Breast epithelium (tissue), 4 donors: ENCODE measurements around the gene OLFML2A. TPM values are rescaled to one million over a fixed set of nuclear protein-coding genes. Genes with fewer than 3 reads are reported as not detected.
"Not testable (repeated sequence)": the region's sequence is repeated elsewhere in the genome, so short reads cannot be mapped to it uniquely, and the experiment has no call there.

Source experiments
- DNase-seq, 2 donors: peaks; one replicate each; pipeline ENCODE4 v3.0.0-alpha.2; 2019; ENCODE audit warnings: low spot score in 2 of 2
- H3K27ac ChIP-seq, 2 donors: fragments of 200-600 bp; sonication (generic) in 1 of 2; one replicate each; pipeline ENCODE4 v1.5.1; 2016 to 2019; ENCODE audit warnings: mild to moderate bottlenecking in 1 of 2
- H3K27me3 ChIP-seq, 2 donors: fragments of 200-600 bp; sonication (generic) in 1 of 2; one replicate each; pipeline versions ENCODE4 v1.5.1 to v1.6.0; 2017 to 2019; ENCODE audit warnings: control low read depth in 1 of 2, mild to moderate bottlenecking in 1 of 2
- H3K36me3 ChIP-seq: fragments of 200-600 bp; one replicate; pipeline ENCODE4 v1.5.1; 2019
- H3K4me1 ChIP-seq, 2 donors: fragments of 200-600 bp; sonication (generic); one replicate each; pipeline ENCODE4 v1.5.1; 2016 to 2019; ENCODE audit warnings: control low read depth in 1 of 2
- H3K4me3 ChIP-seq, 3 donors: fragments of 200-600 bp; sonication (generic); 1 replicate in 2 of 3; 2 replicates in 1 of 3; pipeline ENCODE4 v1.5.1; 2016 to 2019; ENCODE audit warnings: mild to moderate bottlenecking in 3 of 3, moderate library complexity in 2 of 3
- H3K9me3 ChIP-seq, 2 donors: fragments of 200-600 bp; sonication (generic) in 1 of 2; one replicate each; pipeline ENCODE4 v1.5.1; 2016 to 2019; ENCODE audit warnings: control low read depth in 1 of 2
- POLR2A ChIP-seq: fragments of 450-650 bp; IDR thresholded peaks from one replicate; pipeline ENCODE4 v1.6.1; 2016; ENCODE audit warnings: antibody characterized with exemption, mild to moderate bottlenecking, moderate library complexity
- POLR2AphosphoS5 ChIP-seq, 3 donors: sonication (generic); formaldehyde crosslinking; IDR thresholded peaks; one replicate each; pipeline ENCODE4 v1.6.1; 2017; ENCODE audit warnings: antibody characterized with exemption in 3 of 3
- intact Hi-C: fragments of 100-400 bp; cut with DNase I; formaldehyde crosslinking; loops from one replicate; pipeline ENCODE4 v1.15.1; 2023; ENCODE audit warnings: low total_unique reads
- total RNA-seq, 3 donors: library from RNA; depleted of rRNA; stranded (reverse); fragments of >200 nt; gene quantifications; one replicate each; pipeline ENCODE4 v1.1.0, GENCODE V29; 2016
- TF ChIP-seq, protein P1 (sequence below), 3 donors: fragments of 450-650 bp; IDR thresholded peaks; one replicate each; pipeline ENCODE4 v1.5.1; 2016 to 2017; ENCODE audit warnings: antibody characterized with exemption in 3 of 3, mild to moderate bottlenecking in 3 of 3, moderate library complexity in 3 of 3

Gene OLFML2A
- total RNA-seq, 3 donors from 2014 or later, result 11.4 to 25.2 (median 11.4) TPM

GRCh38 chr9:124841075-124841821, 64.3 kb downstream of the OLFML2A start:
- Histone ChIP-seq H3K9me3 (no peaks in the 10 kb centered on the region), H3K27me3 (no peaks in the 10 kb centered on the region), H3K4me1 (no peaks in the 10 kb centered on the region), H3K4me3 (no peak overlapping the region), H3K36me3 (no peaks in the 10 kb centered on the region), H3K27ac (no peak overlapping the region)
- TF ChIP-seq POLR2A (no peak), POLR2AphosphoS5 (IDR thresholded peaks at IDR 0.05) (no peak)
- TF ChIP-seq, protein P1, sequence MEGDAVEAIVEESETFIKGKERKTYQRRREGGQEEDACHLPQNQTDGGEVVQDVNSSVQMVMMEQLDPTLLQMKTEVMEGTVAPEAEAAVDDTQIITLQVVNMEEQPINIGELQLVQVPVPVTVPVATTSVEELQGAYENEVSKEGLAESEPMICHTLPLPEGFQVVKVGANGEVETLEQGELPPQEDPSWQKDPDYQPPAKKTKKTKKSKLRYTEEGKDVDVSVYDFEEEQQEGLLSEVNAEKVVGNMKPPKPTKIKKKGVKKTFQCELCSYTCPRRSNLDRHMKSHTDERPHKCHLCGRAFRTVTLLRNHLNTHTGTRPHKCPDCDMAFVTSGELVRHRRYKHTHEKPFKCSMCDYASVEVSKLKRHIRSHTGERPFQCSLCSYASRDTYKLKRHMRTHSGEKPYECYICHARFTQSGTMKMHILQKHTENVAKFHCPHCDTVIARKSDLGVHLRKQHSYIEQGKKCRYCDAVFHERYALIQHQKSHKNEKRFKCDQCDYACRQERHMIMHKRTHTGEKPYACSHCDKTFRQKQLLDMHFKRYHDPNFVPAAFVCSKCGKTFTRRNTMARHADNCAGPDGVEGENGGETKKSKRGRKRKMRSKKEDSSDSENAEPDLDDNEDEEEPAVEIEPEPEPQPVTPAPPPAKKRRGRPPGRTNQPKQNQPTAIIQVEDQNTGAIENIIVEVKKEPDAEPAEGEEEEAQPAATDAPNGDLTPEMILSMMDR (IDR thresholded peaks at IDR 0.05), result no peak
- DNase-seq, result no peak
- intact Hi-C loops, result no loop called here

DNA sequence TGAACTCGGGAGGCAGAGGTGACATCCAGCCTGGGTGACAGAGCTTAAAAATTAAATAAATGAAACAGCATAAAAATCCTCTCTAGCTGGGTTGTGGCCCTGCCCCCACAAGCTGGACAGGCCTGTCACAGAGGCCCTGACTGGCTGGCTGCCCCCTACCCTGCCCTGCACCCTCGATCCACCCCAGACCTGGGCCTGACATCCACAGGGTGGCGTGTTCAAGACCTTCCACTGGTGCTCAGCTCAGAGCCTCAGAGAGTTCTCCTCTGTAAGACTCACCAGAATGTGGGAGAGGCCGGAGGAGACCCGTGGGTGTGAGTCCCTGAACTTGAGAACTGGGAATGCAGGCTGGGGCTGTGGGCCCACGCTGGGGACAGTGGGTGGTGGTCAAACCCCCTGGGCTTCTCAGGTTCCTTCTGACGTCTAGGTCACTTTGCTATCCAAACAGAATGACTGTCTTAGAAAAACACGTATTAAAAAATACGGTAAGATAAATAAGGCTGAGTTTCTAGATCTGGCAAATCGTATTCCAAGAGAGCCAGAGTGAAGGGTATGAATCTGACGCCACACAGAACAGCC, 66.6 kb downstream of the OLFML2A start:
- no peaks in the 10 kb centered on the region for H3K36me3 ChIP-seq
- TF ChIP-seq, protein P1 (IDR thresholded peaks at IDR 0.05), result no peak
- TF ChIP-seq POLR2AphosphoS5 (IDR thresholded peaks at IDR 0.05), result no peak
- TF ChIP-seq POLR2A, result no peak
- intact Hi-C loops, result no loop called here
- no peaks in the 10 kb centered on the region for H3K4me1 ChIP-seq
- no peaks in the 10 kb centered on the region for H3K9me3 ChIP-seq
- no peak for DNase-seq
- no peak overlapping the region for H3K27ac ChIP-seq
- no peaks in the 10 kb centered on the region for H3K27me3 ChIP-seq
- H3K4me3 ChIP-seq, result no peak overlapping the region

DNA sequence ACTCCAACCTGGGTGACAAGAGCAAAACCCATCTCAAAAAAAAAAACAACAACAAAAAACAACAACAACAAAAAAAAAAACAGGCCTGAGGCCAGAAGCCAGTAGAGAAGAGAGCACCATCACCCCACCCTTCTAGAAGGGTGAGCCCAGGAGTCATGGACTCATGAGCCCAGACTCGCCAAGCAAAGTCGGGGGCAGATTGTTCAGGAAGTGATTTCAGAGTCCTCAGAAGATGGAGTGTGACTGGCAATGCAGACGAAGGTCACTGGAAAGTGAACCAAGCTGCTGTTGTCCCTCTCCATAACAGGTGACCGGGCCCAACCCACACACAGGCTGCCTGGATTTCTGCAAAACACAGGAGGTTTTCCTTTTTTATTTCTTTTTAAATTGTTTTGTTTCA, 67.4 kb downstream of the OLFML2A start:
- TF ChIP-seq, protein P1 (IDR thresholded peaks at IDR 0.05), result no peak
- TF ChIP-seq POLR2A (no peak), POLR2AphosphoS5 (IDR thresholded peaks at IDR 0.05) (no peak)
- intact Hi-C loops, result no loop called here
- Histone ChIP-seq H3K27me3 (no peaks in the 10 kb centered on the region), H3K36me3 (no peaks in the 10 kb centered on the region), H3K4me3 (no peak overlapping the region), H3K4me1 (no peaks in the 10 kb centered on the region), H3K27ac (no peak overlapping the region), H3K9me3 (no peaks in the 10 kb centered on the region)
- no peak for DNase-seq

DNA sequence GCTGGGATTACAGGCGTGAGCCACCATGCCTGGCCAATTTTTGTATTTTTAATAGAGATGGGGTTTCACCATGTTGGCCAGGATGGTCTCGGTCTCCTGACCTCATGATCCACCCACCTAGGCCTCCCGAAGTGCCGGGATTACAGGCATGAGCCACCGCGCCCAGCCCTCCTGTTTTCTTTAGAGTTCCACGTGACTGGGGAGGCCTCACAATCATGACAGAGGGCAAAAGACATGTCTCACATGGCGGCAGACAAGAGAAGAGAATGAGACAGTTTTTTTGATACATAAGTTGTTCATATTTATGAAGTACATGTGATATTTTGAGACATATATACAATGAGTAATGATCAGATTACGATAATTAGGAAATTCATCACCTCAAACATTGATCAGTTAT, 69.5 kb downstream of the OLFML2A start:
- DNase-seq, H3K27ac ChIP-seq, H3K4me3 ChIP-seq, intact Hi-C loops, H3K9me3 ChIP-seq, H3K36me3 ChIP-seq, H3K4me1 ChIP-seq, H3K27me3 ChIP-seq: not testable (repeated sequence)

GRCh38 chr9:124846969-124847368, 70.0 kb downstream of the OLFML2A start:
- H3K4me3 ChIP-seq, result no peak overlapping the region
- H3K27me3 ChIP-seq, result no peaks in the 10 kb centered on the region
- intact Hi-C loops, result no loop called here
- H3K27ac ChIP-seq, result no peak overlapping the region
- no peaks in the 10 kb centered on the region for H3K4me1 ChIP-seq
- no peak for TF ChIP-seq POLR2AphosphoS5 (IDR thresholded peaks at IDR 0.05)
- TF ChIP-seq, protein P1 (IDR thresholded peaks at IDR 0.05), result no peak
- no peak for TF ChIP-seq POLR2A
- H3K9me3 ChIP-seq, result no peaks in the 10 kb centered on the region
- no peaks in the 10 kb centered on the region for H3K36me3 ChIP-seq
- DNase-seq, result no peak
